Neutrophil (primary cell): ENCODE measurements around the gene WIF1.

Source experiments
- H3K27ac ChIP-seq: fragments of 200-600 bp; sonication (generic); 2 replicates; pipeline ENCODE4 v1.5.1; 2016; ENCODE audit warnings: mild to moderate bottlenecking, moderate library complexity
- H3K27me3 ChIP-seq: fragments of 200-600 bp; sonication (generic); 2 replicates; pipeline ENCODE4 v1.6.0; 2016; ENCODE audit warnings: mild to moderate bottlenecking
- H3K36me3 ChIP-seq: fragments of 200-600 bp; sonication (generic); 2 replicates; pipeline ENCODE4 v1.5.1; 2017
- H3K4me1 ChIP-seq, 2 experiments: fragments of 200-600 bp in 1 of 2; sonication (generic) in 1 of 2; 1 replicate in 1 of 2; 2 replicates in 1 of 2; pipeline versions ENCODE4 v1.5.1 to v1.6.1; 2013 to 2016; ENCODE audit warnings: low read depth in 1 of 2, low read length in 1 of 2, mild to moderate bottlenecking in 1 of 2, moderate library complexity in 1 of 2; ENCODE audit not compliant: control insufficient read depth in 1 of 2, insufficient read depth in 1 of 2
- H3K4me3 ChIP-seq, 2 experiments: fragments of 200-600 bp in 1 of 2; sonication (generic) in 1 of 2; 1 replicate in 1 of 2; 2 replicates in 1 of 2; pipeline ENCODE4 v1.5.1; 2013 to 2016; ENCODE audit warnings: low read depth in 1 of 2, low read length in 1 of 2, mild to moderate bottlenecking in 1 of 2, moderate library complexity in 1 of 2
- H3K9me3 ChIP-seq: fragments of 200-600 bp; sonication (generic); 2 replicates; pipeline ENCODE4 v1.5.1; 2016
- TF ChIP-seq, protein P1 (sequence below): fragments of 200-600 bp; sonication (generic); IDR thresholded peaks from 2 replicates; pipeline ENCODE4 v1.5.1; 2016; ENCODE audit warnings: antibody characterized with exemption

WIF1 gene

DNA sequence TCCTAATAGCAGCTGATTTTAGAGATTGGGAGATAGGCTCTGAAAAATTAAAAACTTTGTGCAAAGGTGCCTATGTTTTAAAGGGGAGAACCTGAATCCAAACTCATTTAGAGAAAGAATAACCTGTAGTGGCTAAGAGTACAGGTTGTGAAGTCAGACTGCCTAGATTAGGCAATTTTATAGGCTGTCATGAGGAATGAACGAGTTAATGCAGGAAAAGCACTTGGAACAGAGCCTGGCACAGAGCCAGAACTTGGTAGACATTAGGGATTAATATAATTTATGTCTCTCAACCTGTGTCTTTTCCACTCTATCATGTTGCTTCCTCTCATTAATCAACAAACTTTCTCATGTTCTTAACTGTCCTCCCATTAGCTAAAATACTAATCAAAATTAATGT lies 98.1 kb downstream of the WIF1 start:
- peaks cover 60% of the 10 kb centered on the region for H3K27me3 ChIP-seq
- no peaks in the 10 kb centered on the region for H3K36me3 ChIP-seq
- no peak overlapping the region for H3K27ac ChIP-seq
- no peaks in the 10 kb centered on the region for H3K9me3 ChIP-seq
- no peak overlapping the region for H3K4me3 ChIP-seq
- no peaks in the 10 kb centered on the region for H3K4me1 ChIP-seq
- TF ChIP-seq, protein P1, sequence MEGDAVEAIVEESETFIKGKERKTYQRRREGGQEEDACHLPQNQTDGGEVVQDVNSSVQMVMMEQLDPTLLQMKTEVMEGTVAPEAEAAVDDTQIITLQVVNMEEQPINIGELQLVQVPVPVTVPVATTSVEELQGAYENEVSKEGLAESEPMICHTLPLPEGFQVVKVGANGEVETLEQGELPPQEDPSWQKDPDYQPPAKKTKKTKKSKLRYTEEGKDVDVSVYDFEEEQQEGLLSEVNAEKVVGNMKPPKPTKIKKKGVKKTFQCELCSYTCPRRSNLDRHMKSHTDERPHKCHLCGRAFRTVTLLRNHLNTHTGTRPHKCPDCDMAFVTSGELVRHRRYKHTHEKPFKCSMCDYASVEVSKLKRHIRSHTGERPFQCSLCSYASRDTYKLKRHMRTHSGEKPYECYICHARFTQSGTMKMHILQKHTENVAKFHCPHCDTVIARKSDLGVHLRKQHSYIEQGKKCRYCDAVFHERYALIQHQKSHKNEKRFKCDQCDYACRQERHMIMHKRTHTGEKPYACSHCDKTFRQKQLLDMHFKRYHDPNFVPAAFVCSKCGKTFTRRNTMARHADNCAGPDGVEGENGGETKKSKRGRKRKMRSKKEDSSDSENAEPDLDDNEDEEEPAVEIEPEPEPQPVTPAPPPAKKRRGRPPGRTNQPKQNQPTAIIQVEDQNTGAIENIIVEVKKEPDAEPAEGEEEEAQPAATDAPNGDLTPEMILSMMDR: no peak

DNA sequence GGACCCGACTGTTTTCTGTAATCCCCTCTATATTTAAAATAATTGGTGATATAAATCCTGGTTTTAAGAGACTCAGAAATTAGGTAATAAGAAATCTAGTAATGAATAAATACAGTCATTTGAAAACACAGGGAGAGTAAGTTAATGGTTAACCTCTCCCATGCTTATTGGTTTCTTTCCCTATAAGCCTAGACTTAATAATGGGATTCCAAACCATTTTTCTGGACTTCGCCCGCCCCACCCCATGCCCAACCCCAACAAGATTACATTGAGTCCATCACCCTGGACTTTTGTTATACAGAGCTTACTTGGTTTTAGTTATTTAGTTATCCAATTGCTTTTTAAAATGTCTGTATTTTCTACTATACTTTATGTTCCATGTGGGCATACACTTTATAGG lies 98.7 kb downstream of the WIF1 start:
- TF ChIP-seq, protein P1: no peak
- Histone ChIP-seq H3K27ac (no peak overlapping the region), H3K36me3 (no peaks in the 10 kb centered on the region), H3K27me3 (peaks cover 61% of the 10 kb centered on the region), H3K9me3 (no peaks in the 10 kb centered on the region), H3K4me3 (no peak overlapping the region), H3K4me1 (no peaks in the 10 kb centered on the region)

DNA sequence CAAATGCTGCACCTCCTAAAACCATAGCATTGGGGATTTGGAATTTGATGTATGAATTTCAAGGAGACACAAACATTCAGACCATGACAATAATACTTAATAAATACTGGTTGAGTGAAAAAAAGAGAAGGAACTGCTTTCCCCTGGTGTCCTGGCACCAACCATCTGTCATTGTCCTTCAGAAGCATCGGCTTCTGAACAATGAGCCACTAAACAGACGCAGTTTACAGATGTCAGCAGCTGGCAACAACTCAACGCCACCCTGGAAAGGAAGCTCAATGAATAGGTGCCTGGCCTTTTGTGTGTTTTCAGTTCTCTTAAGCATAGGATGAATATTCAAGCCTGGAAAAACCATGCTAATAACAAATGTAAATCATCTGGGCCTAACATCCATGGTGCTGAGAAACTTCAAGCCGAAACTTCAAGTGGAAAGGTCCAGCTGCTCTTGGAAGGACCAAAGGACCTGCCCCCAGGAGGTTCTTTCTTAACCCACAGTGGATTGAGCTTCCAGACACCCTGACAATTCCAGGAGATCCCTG lies 101.3 kb downstream of the WIF1 start:
- Histone ChIP-seq H3K9me3 (no peaks in the 10 kb centered on the region), H3K27me3 (peaks cover 64% of the 10 kb centered on the region), H3K27ac (no peak overlapping the region), H3K4me1 (no peaks in the 10 kb centered on the region), H3K36me3 (no peaks in the 10 kb centered on the region), H3K4me3 (no peak overlapping the region)
- TF ChIP-seq, protein P1: no peak

DNA sequence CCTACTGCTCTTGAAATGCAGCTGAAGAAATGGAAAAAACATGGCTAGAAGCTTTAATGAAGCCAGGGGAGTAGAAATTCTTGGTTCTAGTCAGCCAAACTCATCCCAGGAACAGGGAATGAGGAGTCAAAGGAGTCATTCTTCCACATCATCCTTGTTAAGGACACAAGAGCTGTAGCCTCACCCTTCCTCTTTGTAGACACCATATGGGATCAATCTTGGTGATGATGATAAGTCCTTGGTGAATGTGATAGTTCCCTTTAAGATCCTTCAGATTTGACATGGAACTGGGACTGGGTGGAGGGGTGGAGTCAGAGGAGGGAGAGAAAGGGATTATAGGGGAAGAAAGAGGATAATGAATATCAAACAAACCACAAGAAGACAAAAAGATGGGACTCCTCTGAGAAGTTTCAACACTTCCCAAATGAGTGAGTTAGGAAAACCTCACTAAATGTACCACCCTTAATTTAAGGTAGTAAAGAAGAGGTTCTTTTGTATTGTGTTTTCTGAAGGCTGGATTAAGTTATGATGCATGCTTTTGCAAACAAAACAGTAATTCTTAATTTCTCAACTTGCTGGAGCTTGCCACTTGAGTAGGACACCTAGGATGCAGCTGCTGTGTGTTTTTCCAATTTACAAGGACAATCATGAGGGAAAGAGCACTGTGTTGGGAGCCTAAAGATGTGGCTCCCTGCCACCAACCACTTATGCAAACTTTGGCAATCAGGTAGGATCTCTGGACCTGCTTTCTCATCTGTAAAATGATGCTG lies 104.0 kb downstream of the WIF1 start:
- Histone ChIP-seq H3K4me1 (no peaks in the 10 kb centered on the region), H3K36me3 (no peaks in the 10 kb centered on the region), H3K27me3 (peaks cover 63% of the 10 kb centered on the region), H3K9me3 (no peaks in the 10 kb centered on the region), H3K27ac (no peak overlapping the region), H3K4me3 (no peak overlapping the region)
- TF ChIP-seq, protein P1: no peak

DNA sequence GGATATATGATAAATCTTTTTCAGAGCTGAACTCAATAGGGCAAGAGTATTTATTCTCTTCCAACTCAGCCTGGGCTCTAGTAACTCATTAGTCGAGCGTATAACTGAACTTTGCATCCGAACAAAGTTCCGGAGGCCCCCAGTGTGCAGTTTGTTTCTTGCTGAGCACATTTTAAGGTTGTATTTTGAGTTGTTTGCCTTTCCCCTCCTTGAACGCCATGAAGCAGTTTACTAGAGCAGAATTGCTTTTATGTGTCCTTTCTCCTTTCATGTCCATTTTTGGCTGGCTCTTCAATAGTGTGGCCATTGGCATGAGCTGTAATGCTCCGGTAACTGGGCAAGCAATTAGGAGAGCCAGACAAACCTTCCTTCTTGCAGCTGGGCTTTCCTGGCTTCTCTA lies 105.3 kb downstream of the WIF1 start:
- TF ChIP-seq, protein P1: no peak
- no peaks in the 10 kb centered on the region for H3K9me3 ChIP-seq
- H3K4me1 ChIP-seq: no peaks in the 10 kb centered on the region
- no peak overlapping the region for H3K4me3 ChIP-seq
- H3K27me3 ChIP-seq: peaks cover 59% of the 10 kb centered on the region
- no peaks in the 10 kb centered on the region for H3K36me3 ChIP-seq
- H3K27ac ChIP-seq: no peak overlapping the region
